PFSK-1 (cell line): ENCODE data around the gene TPP2.

Experiments
- FOXP2 ChIP-seq: optimal IDR thresholded peaks from 2 replicates; pipeline ENCODE3; 2011; ENCODE audit warnings: borderline replicate concordance, control low read depth, inconsistent platforms; ENCODE audit not compliant: insufficient read depth; ENCODE audit errors: extremely low read length, extremely low read depth
- POLR2AphosphoS5 ChIP-seq: IDR thresholded peaks from 2 replicates; pipeline ENCODE4 v1.6.1; 2012; ENCODE audit warnings: low read depth, mild to moderate bottlenecking, control low read depth, low read length, moderate library complexity
- REST ChIP-seq, 2 experiments: IDR thresholded peaks; 2 replicates each; pipeline versions ENCODE4 v1.6.1 to v1.8.0; 2011 to 2012; ENCODE audit warnings: low read depth in 2 of 2, low read length in 2 of 2, control low read depth in 1 of 2, inconsistent platforms in 1 of 2, mild to moderate bottlenecking in 1 of 2, moderate library complexity in 1 of 2; ENCODE audit not compliant: insufficient read depth in 1 of 2
- SIN3A ChIP-seq: IDR thresholded peaks from 2 replicates; pipeline ENCODE4 v1.6.1; 2012; ENCODE audit warnings: mild to moderate bottlenecking, low read length, moderate library complexity, borderline replicate concordance; ENCODE audit not compliant: insufficient read depth
- TAF1 ChIP-seq: IDR thresholded peaks from 2 replicates; pipeline ENCODE4 v1.6.1; 2012; ENCODE audit warnings: low read length, control low read depth, borderline replicate concordance; ENCODE audit not compliant: insufficient read depth

The TPP2 gene

DNA sequence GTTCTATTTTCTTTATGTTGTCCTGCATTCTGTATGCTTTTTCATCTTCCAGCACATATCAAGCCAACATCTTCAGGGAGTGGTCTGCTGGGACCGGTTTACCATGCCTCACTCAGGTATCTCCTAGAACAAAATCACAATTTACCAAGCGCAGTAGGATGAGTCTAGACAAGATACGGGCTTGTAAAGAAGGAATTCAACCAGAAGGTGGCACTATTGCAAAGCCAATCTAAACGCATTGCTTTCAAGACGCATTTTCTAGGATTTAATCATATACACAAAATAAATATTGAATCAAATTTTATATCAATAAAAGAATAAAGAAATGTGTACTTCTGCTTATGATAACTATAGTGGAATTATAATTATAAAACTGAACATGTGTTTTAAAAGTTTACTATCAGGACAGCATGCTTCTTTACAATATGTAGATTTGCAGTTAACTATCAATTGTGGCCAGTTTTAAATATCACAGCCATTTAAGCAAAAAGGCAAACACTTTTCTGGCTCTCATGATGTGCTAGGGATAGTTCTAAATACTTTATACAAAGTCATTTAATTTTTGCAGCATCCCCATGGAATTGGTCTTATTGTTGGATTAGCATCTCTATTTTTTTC lies 16.1 kb upstream of the TPP2 start:
- TF ChIP-seq SIN3A (no peak), FOXP2 (no peak), POLR2AphosphoS5 (no peak), REST (IDR thresholded peaks at IDR 0.05; ENCODE audit: insufficient read depth in 1 of 2, low read depth in 2 of 2, low read length in 2 of 2) (no peak), TAF1 (no peak)

DNA sequence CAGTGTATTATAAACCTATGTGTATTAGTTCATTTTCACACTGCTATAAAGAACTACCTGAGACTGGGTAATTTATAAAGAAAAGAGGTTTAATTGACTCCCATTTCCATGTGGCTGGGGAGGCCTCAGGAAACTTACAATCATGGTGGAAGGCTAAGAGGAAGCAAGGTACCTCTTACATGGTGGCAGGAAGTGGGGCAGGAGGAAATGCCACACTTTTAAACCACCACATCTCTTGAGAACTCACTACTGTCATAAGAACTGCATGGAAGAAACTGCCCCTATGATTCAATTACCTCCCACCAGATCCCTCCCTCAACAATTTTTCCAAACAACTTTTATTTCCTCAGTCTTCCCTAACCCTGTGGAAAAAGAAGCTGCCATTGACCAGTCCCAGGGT lies 14.5 kb upstream of the TPP2 start:
- TF ChIP-seq TAF1 (no peak), SIN3A (no peak), FOXP2 (no peak), REST (IDR thresholded peaks at IDR 0.05; ENCODE audit: insufficient read depth in 1 of 2, low read depth in 2 of 2, low read length in 2 of 2) (no peak), POLR2AphosphoS5 (no peak)

GRCh38 chr13:102584434-102584833 lies 12.4 kb upstream of the TPP2 start:
- TF ChIP-seq TAF1 (no peak), FOXP2 (no peak), POLR2AphosphoS5 (no peak), REST (IDR thresholded peaks at IDR 0.05; ENCODE audit: insufficient read depth in 1 of 2, low read depth in 2 of 2, low read length in 2 of 2) (no peak), SIN3A (no peak)

GRCh38 chr13:102586615-102587014 lies 10.2 kb upstream of the TPP2 start:
- TF ChIP-seq REST (IDR thresholded peaks at IDR 0.05; ENCODE audit: insufficient read depth in 1 of 2, low read depth in 2 of 2, low read length in 2 of 2) (no peak), FOXP2 (no peak), SIN3A (no peak), TAF1 (no peak), POLR2AphosphoS5 (no peak)

DNA sequence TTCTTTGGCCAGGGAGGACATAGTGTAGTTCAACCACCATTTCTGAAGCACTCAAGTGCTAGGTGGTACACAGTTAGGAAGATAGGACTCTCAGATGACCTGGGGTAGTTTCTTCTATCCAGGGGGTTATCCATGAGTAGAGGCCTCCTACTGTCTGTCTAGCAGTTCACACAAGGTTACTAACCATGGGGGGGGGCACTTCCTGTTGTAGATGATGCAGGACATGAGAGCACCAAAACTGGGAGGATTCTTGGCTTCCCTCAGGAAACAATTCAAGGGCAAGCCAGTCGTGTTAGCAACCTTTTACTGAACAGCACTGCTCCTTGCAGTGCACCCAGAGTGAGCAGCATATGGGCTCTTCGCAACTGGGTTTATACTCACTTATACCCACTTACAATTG lies 8.9 kb upstream of the TPP2 start:
- TF ChIP-seq FOXP2 (no peak), POLR2AphosphoS5 (no peak), REST (IDR thresholded peaks at IDR 0.05; ENCODE audit: insufficient read depth in 1 of 2, low read depth in 2 of 2, low read length in 2 of 2) (no peak), TAF1 (no peak), SIN3A (no peak)
